Panc1 (cell line): ENCODE results near the gene SOX9.

ENCODE experiments used
- CTCF ChIP-seq: fragments of 450-650 bp; IDR thresholded peaks from 2 replicates; pipeline ENCODE4 v1.5.1; 2017; ENCODE audit warnings: mild to moderate bottlenecking
- POLR2AphosphoS5 ChIP-seq: IDR thresholded peaks from 2 replicates; pipeline ENCODE4 v1.6.1; 2012; ENCODE audit warnings: mild to moderate bottlenecking, low read depth, low read length, moderate library complexity
- REST ChIP-seq, 2 experiments: IDR thresholded peaks; 2 replicates each; pipeline ENCODE4 v1.6.1; 2011 to 2012; ENCODE audit warnings: low read depth in 2 of 2, control low read depth in 1 of 2, low read length in 1 of 2, mild to moderate bottlenecking in 1 of 2, moderate library complexity in 1 of 2; ENCODE audit not compliant: insufficient read depth in 1 of 2
- SIN3A ChIP-seq: IDR thresholded peaks from 2 replicates; pipeline ENCODE4 v1.6.1; 2012; ENCODE audit warnings: low read depth, mild to moderate bottlenecking, low read length, moderate library complexity, borderline replicate concordance; ENCODE audit not compliant: insufficient read depth
- TCF7L2 ChIP-seq: IDR thresholded peaks from 2 replicates; pipeline ENCODE4 v1.6.1; 2011; ENCODE audit warnings: mild to moderate bottlenecking, low read depth, low read length, inconsistent platforms

- TF ChIP-seq CTCF, result no peak
- no peak for TF ChIP-seq REST (IDR thresholded peaks at IDR 0.05; ENCODE audit: insufficient read depth in 1 of 2, low read depth in 2 of 2, low read length in 1 of 2)
- TF ChIP-seq POLR2AphosphoS5, result no peak
- no peak for TF ChIP-seq SIN3A
- no peak for TF ChIP-seq TCF7L2
Measured at GRCh38 chr17:72101526-72101925, 19.3 kb upstream of the SOX9 start.
